GM12873 (cell line): ENCODE results near the gene FSHR.

Source experiments
- TF ChIP-seq, protein P1 (sequence below): IDR thresholded peaks from 2 replicates; pipeline ENCODE4 v1.5.1; 2012; ENCODE audit warnings: low read depth, mild to moderate bottlenecking, moderate library complexity, low read length, control low read depth; ENCODE audit not compliant: insufficient read depth; ENCODE audit errors: missing control alignments

The FSHR gene

DNA sequence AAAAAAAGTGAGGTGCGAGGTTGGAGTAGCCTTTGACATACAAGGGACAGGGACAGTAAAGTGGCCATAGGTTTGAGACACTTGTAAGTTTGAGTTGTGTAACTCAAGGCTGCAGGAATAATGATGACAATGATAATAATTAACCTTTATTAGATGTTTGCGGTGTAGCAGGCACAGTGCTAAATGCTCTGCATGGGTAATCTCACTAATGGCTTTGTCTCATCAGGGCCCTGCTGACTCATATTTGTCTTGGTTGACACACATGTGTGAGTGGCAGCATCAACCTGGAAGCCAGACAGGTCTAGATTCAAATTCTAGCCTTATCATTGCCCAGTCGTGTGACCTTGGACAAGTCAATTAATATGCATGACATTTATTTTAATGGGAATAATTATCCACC lies 126.2 kb downstream of the FSHR start:
- TF ChIP-seq, protein P1, sequence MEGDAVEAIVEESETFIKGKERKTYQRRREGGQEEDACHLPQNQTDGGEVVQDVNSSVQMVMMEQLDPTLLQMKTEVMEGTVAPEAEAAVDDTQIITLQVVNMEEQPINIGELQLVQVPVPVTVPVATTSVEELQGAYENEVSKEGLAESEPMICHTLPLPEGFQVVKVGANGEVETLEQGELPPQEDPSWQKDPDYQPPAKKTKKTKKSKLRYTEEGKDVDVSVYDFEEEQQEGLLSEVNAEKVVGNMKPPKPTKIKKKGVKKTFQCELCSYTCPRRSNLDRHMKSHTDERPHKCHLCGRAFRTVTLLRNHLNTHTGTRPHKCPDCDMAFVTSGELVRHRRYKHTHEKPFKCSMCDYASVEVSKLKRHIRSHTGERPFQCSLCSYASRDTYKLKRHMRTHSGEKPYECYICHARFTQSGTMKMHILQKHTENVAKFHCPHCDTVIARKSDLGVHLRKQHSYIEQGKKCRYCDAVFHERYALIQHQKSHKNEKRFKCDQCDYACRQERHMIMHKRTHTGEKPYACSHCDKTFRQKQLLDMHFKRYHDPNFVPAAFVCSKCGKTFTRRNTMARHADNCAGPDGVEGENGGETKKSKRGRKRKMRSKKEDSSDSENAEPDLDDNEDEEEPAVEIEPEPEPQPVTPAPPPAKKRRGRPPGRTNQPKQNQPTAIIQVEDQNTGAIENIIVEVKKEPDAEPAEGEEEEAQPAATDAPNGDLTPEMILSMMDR = no peak

DNA sequence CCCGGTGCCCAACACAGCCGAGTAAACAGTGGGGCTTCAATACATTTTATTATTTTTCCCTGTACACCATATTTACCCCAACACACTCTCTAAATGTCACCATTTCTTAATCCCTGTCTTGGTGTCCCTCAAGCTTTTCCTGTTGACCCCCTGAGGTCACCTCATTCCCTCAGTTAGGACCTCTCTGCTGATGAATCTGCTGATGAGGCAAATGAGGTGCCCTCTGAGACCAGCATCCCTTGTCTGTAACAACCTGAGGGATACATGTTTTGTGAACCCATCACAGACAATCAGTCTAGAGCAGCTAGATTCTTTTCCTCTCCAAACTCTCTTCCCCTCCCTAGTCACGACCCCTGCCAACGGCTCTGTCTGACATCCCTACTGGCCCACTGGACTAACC lies 127.6 kb downstream of the FSHR start:
- TF ChIP-seq, protein P1 = no peak

DNA sequence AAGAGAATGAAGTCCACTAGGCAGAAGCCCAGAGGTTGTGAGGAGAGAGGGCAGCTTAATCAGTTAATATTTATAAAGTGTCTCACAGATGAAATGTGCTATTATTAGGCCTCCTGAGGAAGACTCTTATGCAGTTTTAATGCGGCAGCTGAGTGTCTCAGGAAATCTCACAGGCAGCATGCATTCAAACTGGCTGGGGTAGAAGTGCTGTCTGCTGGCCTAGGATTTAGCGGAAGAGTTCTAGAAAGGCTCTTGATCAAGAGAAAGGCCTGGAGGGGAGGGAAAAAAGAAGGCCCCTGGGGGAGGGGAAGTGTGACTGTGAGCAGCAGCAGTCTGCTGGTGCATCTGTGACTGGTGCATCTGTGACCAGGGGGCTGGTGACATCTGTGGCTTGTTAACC lies 133.0 kb downstream of the FSHR start:
- TF ChIP-seq, protein P1 = no peak

DNA sequence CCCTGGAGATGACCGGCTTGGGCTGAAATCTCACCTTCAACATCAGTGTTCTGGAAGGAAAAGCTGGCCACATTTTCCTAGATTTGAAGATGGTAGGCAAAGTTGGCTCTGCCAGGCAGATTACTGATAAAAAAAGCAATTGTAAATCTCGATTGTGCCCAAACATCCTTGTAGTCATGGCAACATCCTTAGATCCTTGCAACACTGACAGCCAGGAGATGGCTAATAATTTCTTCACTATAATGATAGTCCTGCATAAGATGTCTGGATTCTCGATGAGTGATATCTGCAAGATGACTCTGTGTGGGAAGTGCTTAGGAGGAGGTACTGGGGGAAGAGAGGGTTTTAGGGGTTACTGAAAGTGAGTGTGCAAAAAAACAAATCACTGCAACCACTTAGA lies 149.1 kb downstream of the FSHR start:
- TF ChIP-seq, protein P1 = no peak

DNA sequence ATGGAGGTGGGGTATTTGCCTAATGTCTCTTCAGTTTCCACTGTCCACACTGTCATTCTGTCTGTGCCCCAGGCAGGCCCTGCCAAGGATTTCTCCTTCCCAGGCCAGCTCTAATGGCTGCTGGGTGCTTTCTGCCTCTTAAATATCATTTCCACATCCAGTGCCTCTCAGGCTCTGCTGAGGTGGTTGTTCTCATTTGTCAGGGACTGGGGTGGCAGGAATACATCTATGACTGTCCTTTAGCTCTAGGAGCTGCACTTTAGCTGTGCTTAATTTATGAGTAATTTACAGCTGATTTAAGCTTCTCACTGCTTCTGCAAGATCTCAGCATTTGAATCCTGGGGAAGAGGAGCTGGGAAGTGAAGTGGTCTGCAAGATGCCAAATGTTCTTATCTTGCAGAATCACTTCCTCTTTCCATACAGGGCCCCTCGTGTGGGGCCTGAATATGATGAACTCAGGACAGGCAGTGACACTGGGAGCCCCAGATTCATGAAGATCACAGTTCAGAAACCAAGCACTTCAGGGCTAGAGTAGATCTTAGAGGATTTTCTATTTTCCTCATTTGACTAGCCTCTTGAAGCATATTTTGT lies 150.2 kb downstream of the FSHR start:
- TF ChIP-seq, protein P1 = no peak

DNA sequence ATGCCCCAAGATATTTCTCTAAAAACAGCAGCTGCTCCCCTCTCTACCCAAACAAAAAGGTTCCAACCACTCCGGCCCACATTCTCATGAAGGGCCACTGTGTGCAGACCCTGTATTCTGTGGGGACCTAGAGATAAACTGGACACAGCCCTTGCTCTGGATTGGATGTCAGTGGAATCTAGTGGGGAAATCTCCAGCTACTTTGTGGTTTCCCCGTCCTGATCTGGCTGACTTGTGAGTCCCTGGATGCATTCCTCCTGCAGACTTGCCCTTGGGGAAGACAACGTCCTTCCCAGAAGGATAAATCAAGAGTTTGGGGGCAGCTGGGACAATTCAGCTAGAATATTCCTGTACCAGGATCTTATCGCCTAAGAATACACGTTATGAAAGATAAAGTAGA lies 151.1 kb downstream of the FSHR start:
- TF ChIP-seq, protein P1 = no peak

DNA sequence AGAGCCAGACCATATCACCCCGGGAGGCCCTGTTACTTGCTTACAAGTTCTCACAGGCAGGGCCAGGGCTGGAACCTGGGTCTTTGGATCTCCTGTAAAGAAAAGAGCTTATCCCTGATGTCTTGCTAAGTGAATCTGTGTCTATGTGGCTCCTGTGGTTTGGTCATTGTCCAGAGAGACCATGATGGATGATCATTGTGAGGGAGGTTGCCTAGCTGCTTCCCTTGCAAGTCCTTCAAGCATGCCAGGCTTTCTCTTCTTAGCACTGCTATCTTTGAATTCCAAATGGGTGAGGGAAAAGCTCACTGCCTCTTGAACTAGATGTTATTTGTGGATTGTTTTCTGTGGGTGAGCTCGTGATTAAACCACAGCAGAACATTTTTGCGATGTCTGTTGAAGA lies 151.6 kb downstream of the FSHR start:
- TF ChIP-seq, protein P1 = no peak
